ENCODE results near the gene GRK5. TPM values are rescaled to one million over a fixed set of nuclear protein-coding genes. Genes with fewer than 3 reads are reported as not detected.

GRK5 gene
- total RNA-seq, 4 donors from 2014 or later = 6.0 to 111 (median 9.5) TPM

DNA sequence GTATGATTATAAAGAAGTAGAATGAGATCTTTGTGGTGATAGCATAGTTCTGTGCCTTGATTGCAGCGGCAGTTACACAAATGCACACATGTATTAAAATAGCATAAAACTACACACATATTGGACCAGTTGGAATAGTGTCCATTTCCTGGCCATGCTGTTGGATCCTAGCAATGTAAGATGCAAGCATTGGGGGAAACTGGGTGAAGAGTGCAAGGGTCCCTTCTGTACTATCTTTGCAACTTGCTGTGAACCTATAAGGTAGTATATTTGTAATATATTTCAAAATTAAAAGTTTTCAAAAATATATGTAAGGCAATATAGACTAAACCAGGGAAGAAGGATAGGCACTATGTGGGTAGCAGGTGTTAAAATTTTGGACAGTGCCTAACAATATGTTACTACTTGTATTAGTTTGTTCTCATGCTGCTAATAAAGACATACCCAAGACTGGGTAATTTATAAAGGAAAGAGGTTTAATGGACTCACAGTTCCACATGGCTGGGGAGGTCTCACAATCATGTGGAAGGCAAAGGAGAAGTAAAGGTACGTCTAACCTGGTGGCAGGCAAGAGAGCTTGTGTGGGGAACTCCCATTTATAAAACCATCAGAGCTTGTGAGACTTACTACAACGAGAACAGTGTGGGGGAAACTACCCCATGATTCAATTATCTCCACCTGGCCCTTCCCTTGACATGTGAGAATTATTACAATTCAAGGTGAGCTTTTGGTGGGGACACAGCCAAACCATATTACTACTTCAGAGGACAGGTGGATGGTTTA, 263.7 kb downstream of the GRK5 start:
- 71 to 83% methylated on average over 2 to 3 of the region's 3 CpGs for WGBS, 2 donors (ENCODE audit: low coverage in 1 of 2)
- H3K36me3 ChIP-seq = no peaks in the 10 kb centered on the region
- intact Hi-C loops (cut with DNase I; ENCODE audit: low total_unique reads) = no loop called here
- H3K27ac ChIP-seq = no peak overlapping the region
- no peaks in the 10 kb centered on the region for H3K4me1 ChIP-seq
- TF ChIP-seq EP300 (IDR thresholded peaks at IDR 0.05; ENCODE audit: low read depth) (no peak), POLR2A (IDR thresholded peaks at IDR 0.05) (no peak), POLR2AphosphoS5 (IDR thresholded peaks at IDR 0.05) (no peak)
- TF ChIP-seq, protein P1, sequence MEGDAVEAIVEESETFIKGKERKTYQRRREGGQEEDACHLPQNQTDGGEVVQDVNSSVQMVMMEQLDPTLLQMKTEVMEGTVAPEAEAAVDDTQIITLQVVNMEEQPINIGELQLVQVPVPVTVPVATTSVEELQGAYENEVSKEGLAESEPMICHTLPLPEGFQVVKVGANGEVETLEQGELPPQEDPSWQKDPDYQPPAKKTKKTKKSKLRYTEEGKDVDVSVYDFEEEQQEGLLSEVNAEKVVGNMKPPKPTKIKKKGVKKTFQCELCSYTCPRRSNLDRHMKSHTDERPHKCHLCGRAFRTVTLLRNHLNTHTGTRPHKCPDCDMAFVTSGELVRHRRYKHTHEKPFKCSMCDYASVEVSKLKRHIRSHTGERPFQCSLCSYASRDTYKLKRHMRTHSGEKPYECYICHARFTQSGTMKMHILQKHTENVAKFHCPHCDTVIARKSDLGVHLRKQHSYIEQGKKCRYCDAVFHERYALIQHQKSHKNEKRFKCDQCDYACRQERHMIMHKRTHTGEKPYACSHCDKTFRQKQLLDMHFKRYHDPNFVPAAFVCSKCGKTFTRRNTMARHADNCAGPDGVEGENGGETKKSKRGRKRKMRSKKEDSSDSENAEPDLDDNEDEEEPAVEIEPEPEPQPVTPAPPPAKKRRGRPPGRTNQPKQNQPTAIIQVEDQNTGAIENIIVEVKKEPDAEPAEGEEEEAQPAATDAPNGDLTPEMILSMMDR (IDR thresholded peaks at IDR 0.05) = no peak
- no peaks in the 10 kb centered on the region for H3K27me3 ChIP-seq
- in situ Hi-C loops (cut with MboI; ENCODE audit: low pct_ligation_motif_present in 1 of 4, low pct_unique_long_range_greater_than_20kb in 1 of 4, low sequenced_read_pairs in 3 of 4) = no loop called here
- no peaks in the 10 kb centered on the region for H3K9me3 ChIP-seq
- H3K4me3 ChIP-seq = no peak overlapping the region
- no peak for DNase-seq

DNA sequence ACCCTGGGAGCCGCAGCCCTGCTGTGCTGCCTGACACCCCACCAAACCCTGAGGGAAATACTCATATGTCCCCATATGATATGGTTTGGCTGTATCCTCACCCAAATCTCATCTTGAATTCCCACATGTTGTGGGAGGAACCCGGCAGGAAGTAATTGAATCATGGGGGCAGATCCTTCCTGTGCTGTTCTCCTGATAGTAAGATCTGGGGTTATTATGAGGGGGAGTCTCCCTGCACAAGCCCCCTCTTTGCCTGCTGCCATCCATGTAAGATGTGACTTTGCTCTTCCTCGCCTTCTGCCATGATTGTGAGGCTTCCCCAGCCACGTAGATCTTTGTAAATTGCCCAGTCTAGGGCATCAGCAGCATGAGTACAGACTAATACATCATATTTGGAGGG, 266.4 kb downstream of the GRK5 start:
- in situ Hi-C loops (cut with MboI; ENCODE audit: low pct_ligation_motif_present in 1 of 4, low pct_unique_long_range_greater_than_20kb in 1 of 4, low sequenced_read_pairs in 3 of 4) = no loop called here

DNA sequence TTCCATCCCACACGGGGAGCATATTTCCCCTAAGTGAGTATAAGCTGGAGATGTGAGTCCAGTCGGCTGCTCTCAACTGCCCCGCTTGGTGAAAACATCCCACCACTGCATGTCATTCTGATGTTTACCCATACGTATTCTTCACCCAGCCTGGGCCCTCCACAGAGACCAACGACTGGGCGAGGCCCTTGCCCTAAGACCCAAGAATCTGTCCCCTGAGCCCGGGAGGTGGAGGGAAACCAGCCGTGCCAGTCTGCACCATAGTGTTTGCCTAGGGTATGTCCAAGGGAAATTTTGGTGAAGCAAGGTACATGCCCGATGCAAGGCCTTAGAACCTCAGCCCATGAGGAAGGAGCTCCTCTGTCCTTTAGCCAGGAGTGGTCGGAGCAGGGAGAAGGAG, 267.2 kb downstream of the GRK5 start:
- TF ChIP-seq, protein P1 (IDR thresholded peaks at IDR 0.05) = no peak
- no peak for TF ChIP-seq POLR2AphosphoS5 (IDR thresholded peaks at IDR 0.05)
- TF ChIP-seq EP300 (IDR thresholded peaks at IDR 0.05; ENCODE audit: low read depth) = no peak
- TF ChIP-seq POLR2A (IDR thresholded peaks at IDR 0.05) = no peak
- H3K4me1 ChIP-seq = no peaks in the 10 kb centered on the region
- 84% methylated on average over 10 of the region's 10 CpGs; no CpG with 5 or more reads in 1 of the 2 donors for WGBS, 2 donors (ENCODE audit: low coverage in 1 of 2)
- no peaks in the 10 kb centered on the region for H3K9me3 ChIP-seq
- H3K36me3 ChIP-seq = no peaks in the 10 kb centered on the region
- intact Hi-C loops (cut with DNase I; ENCODE audit: low total_unique reads) = no loop called here
- in situ Hi-C loops (cut with MboI; ENCODE audit: low pct_ligation_motif_present in 1 of 4, low pct_unique_long_range_greater_than_20kb in 1 of 4, low sequenced_read_pairs in 3 of 4) = no loop called here
- H3K27ac ChIP-seq = no peak overlapping the region
- no peaks in the 10 kb centered on the region for H3K27me3 ChIP-seq
- no peak for DNase-seq
- H3K4me3 ChIP-seq = no peak overlapping the region

More for the DNA sequence above, 266.4 kb downstream of the GRK5 start:
- Histone ChIP-seq H3K4me3 (no peak overlapping the region), H3K27me3 (no peaks in the 10 kb centered on the region), H3K9me3 (no peaks in the 10 kb centered on the region), H3K27ac (no peak overlapping the region), H3K36me3 (no peaks in the 10 kb centered on the region), H3K4me1 (no peaks in the 10 kb centered on the region)
- no peak for TF ChIP-seq POLR2A (IDR thresholded peaks at IDR 0.05)
- intact Hi-C loops (cut with DNase I; ENCODE audit: low total_unique reads) = no loop called here
- 80 to 90% methylated on average over 1 to 4 of the region's 4 CpGs for WGBS, 2 donors (ENCODE audit: low coverage in 1 of 2)
- DNase-seq = no peak

DNA sequence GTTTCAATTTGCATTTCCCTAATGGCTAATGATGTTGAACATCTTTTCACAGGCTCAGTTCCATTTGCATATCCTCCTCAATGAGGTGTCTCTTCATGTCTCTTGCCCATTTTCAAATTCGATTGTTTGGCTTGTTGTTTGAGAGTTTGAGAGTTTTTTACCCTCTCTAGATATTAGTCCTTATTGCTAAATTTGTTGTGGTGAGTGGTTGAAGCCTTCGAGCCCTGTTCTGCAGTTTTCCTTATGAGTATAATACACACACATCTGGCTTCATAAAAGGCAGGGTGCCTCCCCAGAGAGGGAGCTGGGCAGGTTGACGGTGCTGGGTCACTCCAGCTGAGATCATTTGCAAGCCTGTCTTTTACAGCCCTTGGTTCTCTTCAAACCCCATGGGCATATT, 270.1 kb downstream of the GRK5 start:
- H3K27ac ChIP-seq = no peak overlapping the region
- 72 to 86% methylated on average over 1 to 3 of the region's 3 CpGs for WGBS, 2 donors (ENCODE audit: low coverage in 1 of 2)
- H3K36me3 ChIP-seq = no peaks in the 10 kb centered on the region
- H3K4me1 ChIP-seq = no peaks in the 10 kb centered on the region
- H3K9me3 ChIP-seq = no peaks in the 10 kb centered on the region
- intact Hi-C loops (cut with DNase I; ENCODE audit: low total_unique reads) (no loop called here), in situ Hi-C loops (cut with MboI; ENCODE audit: low pct_ligation_motif_present in 1 of 4, low pct_unique_long_range_greater_than_20kb in 1 of 4, low sequenced_read_pairs in 3 of 4) (no loop called here)
- H3K27me3 ChIP-seq = no peaks in the 10 kb centered on the region
- TF ChIP-seq, protein P1 (IDR thresholded peaks at IDR 0.05) = no peak
- DNase-seq = no peak
- no peak overlapping the region for H3K4me3 ChIP-seq
